Liver (tissue), 3 donors: ENCODE measurements around the gene ERC1.

Source experiments
- EGR1 ChIP-seq, 2 donors: IDR thresholded peaks; 2 replicates each; pipeline ENCODE4 v1.6.1; 2016 to 2018; ENCODE audit warnings: antibody characterized with exemption in 2 of 2, low read depth in 2 of 2
- GABPA ChIP-seq, 2 donors: IDR thresholded peaks in 1 of 2; conservative IDR thresholded peaks in 1 of 2; 2 replicates each; pipeline ENCODE4 v1.6.1; 2016; ENCODE audit warnings: antibody characterized with exemption in 2 of 2, mild to moderate bottlenecking in 1 of 2, moderate library complexity in 1 of 2
- HNF4A ChIP-seq, 2 donors: conservative IDR thresholded peaks; 2 replicates each; pipeline ENCODE4 v1.6.1; 2016; ENCODE audit warnings: antibody characterized with exemption in 2 of 2, mild to moderate bottlenecking in 2 of 2
- JUND ChIP-seq, 2 donors: IDR thresholded peaks; 2 replicates each; pipeline ENCODE4 v1.6.1; 2016; ENCODE audit warnings: antibody characterized with exemption in 2 of 2
- RXRA ChIP-seq, 2 donors: IDR thresholded peaks; 2 replicates each; pipeline ENCODE4 v1.6.1; 2017 to 2018; ENCODE audit warnings: antibody characterized with exemption in 2 of 2, mild to moderate bottlenecking in 1 of 2
- YY1 ChIP-seq: IDR thresholded peaks from 2 replicates; pipeline ENCODE4 v1.6.1; 2016; ENCODE audit warnings: antibody characterized with exemption, mild to moderate bottlenecking
- TF ChIP-seq, protein P1 (sequence below): fragments of 150-350 bp; IDR thresholded peaks from 2 replicates; pipeline ENCODE4 v1.5.1; 2017; ENCODE audit warnings: improper control_type of control experiment, low read depth, low read length; ENCODE audit not compliant: missing input control
- TF ChIP-seq, protein P2 (sequence below): IDR thresholded peaks from 2 replicates; pipeline ENCODE4 v1.6.1; 2016; ENCODE audit warnings: antibody characterized with exemption
- TF ChIP-seq, protein P3 (sequence below): IDR thresholded peaks from 2 replicates; pipeline ENCODE4 v1.6.1; 2016; ENCODE audit warnings: antibody characterized with exemption
- TF ChIP-seq, protein P4 (sequence below): IDR thresholded peaks from 2 replicates; pipeline ENCODE4 v1.6.1; 2016; ENCODE audit warnings: antibody characterized with exemption
- TF ChIP-seq, protein P5 (sequence below): IDR thresholded peaks from 2 replicates; pipeline ENCODE4 v1.6.1; 2016; ENCODE audit warnings: antibody characterized with exemption, mild to moderate bottlenecking
- donor health status: healthy.
- donor health status: healthy.

DNA sequence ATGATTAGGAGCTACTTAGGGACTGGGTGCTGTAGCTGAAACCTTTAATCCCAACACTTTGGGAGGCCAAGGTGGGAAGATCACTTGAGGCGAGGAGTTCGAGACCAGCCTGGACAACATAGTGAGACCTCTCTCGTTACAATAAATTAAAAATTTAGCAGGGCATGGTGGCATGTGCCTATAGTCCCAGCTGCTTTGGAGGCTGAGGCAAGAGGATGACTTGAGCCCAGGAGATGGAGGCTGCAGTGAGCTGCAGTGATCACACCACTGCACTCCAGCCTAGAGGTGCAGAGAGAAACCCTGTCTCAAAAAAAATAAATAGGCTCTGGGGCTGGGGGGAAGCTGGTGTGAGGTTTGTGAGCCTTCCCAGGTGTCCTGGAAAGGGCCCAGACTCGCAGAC lies 506.1 kb downstream of the ERC1 start:
- TF ChIP-seq, protein P1, sequence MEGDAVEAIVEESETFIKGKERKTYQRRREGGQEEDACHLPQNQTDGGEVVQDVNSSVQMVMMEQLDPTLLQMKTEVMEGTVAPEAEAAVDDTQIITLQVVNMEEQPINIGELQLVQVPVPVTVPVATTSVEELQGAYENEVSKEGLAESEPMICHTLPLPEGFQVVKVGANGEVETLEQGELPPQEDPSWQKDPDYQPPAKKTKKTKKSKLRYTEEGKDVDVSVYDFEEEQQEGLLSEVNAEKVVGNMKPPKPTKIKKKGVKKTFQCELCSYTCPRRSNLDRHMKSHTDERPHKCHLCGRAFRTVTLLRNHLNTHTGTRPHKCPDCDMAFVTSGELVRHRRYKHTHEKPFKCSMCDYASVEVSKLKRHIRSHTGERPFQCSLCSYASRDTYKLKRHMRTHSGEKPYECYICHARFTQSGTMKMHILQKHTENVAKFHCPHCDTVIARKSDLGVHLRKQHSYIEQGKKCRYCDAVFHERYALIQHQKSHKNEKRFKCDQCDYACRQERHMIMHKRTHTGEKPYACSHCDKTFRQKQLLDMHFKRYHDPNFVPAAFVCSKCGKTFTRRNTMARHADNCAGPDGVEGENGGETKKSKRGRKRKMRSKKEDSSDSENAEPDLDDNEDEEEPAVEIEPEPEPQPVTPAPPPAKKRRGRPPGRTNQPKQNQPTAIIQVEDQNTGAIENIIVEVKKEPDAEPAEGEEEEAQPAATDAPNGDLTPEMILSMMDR, result no peak
- TF ChIP-seq, protein P2, sequence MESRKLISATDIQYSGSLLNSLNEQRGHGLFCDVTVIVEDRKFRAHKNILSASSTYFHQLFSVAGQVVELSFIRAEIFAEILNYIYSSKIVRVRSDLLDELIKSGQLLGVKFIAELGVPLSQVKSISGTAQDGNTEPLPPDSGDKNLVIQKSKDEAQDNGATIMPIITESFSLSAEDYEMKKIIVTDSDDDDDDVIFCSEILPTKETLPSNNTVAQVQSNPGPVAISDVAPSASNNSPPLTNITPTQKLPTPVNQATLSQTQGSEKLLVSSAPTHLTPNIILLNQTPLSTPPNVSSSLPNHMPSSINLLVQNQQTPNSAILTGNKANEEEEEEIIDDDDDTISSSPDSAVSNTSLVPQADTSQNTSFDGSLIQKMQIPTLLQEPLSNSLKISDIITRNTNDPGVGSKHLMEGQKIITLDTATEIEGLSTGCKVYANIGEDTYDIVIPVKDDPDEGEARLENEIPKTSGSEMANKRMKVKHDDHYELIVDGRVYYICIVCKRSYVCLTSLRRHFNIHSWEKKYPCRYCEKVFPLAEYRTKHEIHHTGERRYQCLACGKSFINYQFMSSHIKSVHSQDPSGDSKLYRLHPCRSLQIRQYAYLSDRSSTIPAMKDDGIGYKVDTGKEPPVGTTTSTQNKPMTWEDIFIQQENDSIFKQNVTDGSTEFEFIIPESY, result no peak
- TF ChIP-seq, protein P3, sequence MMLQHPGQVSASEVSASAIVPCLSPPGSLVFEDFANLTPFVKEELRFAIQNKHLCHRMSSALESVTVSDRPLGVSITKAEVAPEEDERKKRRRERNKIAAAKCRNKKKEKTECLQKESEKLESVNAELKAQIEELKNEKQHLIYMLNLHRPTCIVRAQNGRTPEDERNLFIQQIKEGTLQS, result no peak
- no peak for TF ChIP-seq EGR1 (IDR thresholded peaks at IDR 0.05; ENCODE audit: low read depth in 2 of 2)
- no peak for TF ChIP-seq RXRA (IDR thresholded peaks at IDR 0.05)
- no peak for TF ChIP-seq JUND (IDR thresholded peaks at IDR 0.05)
- TF ChIP-seq, protein P4, sequence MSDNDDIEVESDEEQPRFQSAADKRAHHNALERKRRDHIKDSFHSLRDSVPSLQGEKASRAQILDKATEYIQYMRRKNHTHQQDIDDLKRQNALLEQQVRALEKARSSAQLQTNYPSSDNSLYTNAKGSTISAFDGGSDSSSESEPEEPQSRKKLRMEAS, result no peak
- TF ChIP-seq HNF4A (conservative IDR thresholded peaks at IDR 0.05), result no peak
- TF ChIP-seq, protein P5, sequence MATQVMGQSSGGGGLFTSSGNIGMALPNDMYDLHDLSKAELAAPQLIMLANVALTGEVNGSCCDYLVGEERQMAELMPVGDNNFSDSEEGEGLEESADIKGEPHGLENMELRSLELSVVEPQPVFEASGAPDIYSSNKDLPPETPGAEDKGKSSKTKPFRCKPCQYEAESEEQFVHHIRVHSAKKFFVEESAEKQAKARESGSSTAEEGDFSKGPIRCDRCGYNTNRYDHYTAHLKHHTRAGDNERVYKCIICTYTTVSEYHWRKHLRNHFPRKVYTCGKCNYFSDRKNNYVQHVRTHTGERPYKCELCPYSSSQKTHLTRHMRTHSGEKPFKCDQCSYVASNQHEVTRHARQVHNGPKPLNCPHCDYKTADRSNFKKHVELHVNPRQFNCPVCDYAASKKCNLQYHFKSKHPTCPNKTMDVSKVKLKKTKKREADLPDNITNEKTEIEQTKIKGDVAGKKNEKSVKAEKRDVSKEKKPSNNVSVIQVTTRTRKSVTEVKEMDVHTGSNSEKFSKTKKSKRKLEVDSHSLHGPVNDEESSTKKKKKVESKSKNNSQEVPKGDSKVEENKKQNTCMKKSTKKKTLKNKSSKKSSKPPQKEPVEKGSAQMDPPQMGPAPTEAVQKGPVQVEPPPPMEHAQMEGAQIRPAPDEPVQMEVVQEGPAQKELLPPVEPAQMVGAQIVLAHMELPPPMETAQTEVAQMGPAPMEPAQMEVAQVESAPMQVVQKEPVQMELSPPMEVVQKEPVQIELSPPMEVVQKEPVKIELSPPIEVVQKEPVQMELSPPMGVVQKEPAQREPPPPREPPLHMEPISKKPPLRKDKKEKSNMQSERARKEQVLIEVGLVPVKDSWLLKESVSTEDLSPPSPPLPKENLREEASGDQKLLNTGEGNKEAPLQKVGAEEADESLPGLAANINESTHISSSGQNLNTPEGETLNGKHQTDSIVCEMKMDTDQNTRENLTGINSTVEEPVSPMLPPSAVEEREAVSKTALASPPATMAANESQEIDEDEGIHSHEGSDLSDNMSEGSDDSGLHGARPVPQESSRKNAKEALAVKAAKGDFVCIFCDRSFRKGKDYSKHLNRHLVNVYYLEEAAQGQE, result no peak
- TF ChIP-seq GABPA (IDR thresholded peaks at IDR 0.05 in 1 of 2, conservative IDR thresholded peaks at IDR 0.05 in 1 of 2), result no peak
- TF ChIP-seq YY1, result no peak
